GM12892 (cell line): ENCODE results near the gene SOX2.

ENCODE experiments used
- POLR2A ChIP-seq: IDR thresholded peaks from 2 replicates; pipeline ENCODE4 v1.6.1; 2011; ENCODE audit warnings: low read depth, low read length, control low read depth
- TAF1 ChIP-seq: IDR thresholded peaks from 2 replicates; pipeline ENCODE4 v1.6.1; 2011; ENCODE audit warnings: low read depth, mild to moderate bottlenecking, control low read depth, low read length, borderline replicate concordance

- TF ChIP-seq POLR2A (no peak), TAF1 (no peak)
These were observed 12.4 kb upstream of the SOX2 start for GRCh38 chr3:181699171-181699903.
